KOPT-K1 (cell line): ENCODE measurements around the gene BRD1.
"Not testable (repeated sequence)": the region's sequence is repeated elsewhere in the genome, so short reads cannot be mapped to it uniquely, and the experiment has no call there.

Experiments
- H3K27ac ChIP-seq: fragments of 200-600 bp; sonication (generic); 2 replicates; pipeline ENCODE4 v1.5.1; 2016; ENCODE audit warnings: antibody characterized with exemption, mild to moderate bottlenecking, low read depth, low read length; ENCODE audit not compliant: poor library complexity, severe bottlenecking
- H3K36me3 ChIP-seq: fragments of 200-600 bp; sonication (generic); 2 replicates; pipeline ENCODE4 v1.5.1; 2017; ENCODE audit warnings: antibody characterized with exemption, mild to moderate bottlenecking, low read length, moderate library complexity; ENCODE audit not compliant: insufficient read depth
- H3K9me3 ChIP-seq: fragments of 200-600 bp; sonication (generic); 2 replicates; pipeline ENCODE4 v1.5.1; 2017; ENCODE audit warnings: antibody characterized with exemption, low read length, mild to moderate bottlenecking; ENCODE audit not compliant: insufficient read depth, poor library complexity, severe bottlenecking

Gene BRD1

DNA sequence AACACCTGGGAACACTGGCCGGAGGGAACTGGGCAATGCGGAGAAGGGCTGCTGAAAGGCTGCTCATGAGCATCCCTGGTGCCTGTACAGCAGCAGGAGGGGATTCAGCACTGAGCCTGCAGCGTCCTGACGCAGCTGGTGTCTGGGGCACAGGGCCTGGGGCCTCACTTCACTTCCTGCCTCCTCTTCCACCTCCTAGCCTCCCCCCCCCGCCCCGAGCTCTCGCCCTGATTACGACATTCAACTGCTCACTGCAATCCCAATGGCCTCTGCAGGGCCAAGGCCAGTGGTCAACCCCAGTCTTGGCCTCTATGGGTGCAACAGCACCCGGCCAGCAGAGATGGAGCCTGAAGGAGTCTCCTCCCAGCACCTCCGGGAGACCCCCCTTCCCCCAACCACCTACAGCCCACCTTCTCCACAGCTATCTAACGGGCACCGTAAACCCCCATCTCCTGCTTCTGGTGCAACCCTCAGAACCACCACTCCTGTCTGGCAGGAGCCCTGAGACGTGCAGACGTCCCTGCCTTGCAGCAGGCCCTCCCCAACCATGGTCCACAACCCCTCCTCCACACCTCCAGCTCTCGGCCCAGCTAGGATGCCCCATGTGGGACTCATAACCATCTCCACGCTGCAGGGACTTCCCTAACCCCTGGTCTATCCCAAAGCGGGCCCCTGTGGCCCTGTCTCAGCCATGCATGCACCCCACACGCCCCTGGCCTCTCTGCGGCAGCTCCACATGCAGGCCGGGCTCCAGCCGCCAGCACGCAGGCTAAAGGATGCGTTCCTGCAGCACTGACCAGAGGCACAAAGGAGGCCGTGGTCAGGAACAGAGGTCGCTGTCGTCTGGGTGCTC, 38.2 kb downstream of the BRD1 start:
- Histone ChIP-seq H3K9me3 (no peaks in the 10 kb centered on the region), H3K36me3 (peaks cover 94% of the 10 kb centered on the region), H3K27ac (peak overlapping the region; percentile 71)

DNA sequence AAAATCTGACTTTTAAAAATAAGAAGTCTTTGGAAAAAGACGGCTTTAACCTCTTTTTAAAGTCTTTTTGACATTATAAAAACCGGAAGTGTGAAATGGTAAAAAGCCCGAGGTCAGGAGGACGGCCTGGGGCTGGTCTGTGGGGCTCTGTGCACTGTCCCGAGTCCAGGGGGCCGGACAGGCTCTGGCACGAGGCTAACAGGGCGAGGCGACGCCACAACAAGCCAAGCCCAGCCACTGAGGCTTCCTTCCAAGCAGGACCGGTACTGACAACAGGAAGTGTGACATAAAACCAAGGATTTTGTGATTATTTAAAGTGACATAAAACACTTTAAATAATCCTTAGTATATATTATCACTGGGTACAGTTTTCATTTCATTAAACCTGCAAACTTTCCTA, 39.2 kb downstream of the BRD1 start:
- peaks cover 94% of the 10 kb centered on the region for H3K36me3 ChIP-seq
- no peaks in the 10 kb centered on the region for H3K9me3 ChIP-seq
- peak overlapping the region; percentile 71 for H3K27ac ChIP-seq

DNA sequence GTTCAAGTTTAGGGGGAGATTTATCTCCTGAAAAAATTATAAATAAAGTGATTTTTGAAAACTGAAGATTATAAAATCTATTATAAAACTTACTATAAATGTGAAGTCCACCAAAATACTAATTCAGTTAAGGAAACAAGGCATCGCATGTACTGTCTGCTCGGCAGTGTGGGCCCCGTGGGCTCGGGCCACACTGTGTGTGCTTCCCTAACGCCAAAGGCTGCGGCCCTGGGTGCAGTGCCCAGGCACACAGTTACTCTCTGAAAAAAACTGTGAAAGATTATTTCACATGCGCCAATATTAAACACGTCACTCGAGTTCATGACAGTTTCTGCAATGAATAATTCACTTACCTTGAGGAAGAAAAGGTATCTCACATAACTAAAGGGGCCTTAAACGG, 39.8 kb downstream of the BRD1 start:
- peak overlapping the region; percentile 71 for H3K27ac ChIP-seq
- no peaks in the 10 kb centered on the region for H3K9me3 ChIP-seq
- peaks cover 94% of the 10 kb centered on the region for H3K36me3 ChIP-seq

DNA sequence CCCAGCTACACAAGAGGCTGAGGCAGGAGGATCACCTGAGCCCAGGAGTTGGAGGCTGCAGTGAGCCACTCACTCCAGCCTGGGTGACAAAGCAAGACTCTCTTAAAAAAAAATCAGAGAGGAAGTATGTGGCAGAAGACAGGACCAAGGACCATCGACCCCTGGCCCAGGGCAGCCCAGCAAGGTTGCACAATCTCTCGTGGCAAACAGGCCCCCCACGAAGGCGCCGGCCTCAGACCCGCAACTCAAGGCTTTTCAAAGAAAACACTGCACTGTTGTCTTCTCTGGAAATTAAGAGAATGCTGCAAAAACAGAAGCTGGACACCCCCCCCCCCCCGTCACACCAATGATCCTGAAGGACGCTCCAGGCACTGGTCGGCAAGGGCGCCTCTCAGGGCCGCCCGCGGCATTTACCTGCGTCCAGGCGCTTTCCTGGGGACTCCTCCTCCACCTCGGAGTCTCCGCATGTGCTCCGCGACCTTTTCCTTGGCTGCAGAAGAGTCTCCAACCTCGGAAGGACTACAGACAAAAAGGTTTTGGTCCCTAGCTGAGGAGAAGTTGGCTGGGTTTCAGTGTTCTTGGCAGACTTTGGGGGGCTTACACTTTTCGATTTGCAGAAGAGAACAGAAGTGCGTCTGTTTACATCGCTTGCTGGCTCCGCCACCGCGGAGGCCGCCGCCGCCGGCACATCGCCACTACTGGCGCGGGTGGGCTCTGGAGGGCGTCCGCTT, 40.5 kb downstream of the BRD1 start:
- Histone ChIP-seq H3K27ac (no peak overlapping the region), H3K36me3 (peaks cover 91% of the 10 kb centered on the region)

DNA sequence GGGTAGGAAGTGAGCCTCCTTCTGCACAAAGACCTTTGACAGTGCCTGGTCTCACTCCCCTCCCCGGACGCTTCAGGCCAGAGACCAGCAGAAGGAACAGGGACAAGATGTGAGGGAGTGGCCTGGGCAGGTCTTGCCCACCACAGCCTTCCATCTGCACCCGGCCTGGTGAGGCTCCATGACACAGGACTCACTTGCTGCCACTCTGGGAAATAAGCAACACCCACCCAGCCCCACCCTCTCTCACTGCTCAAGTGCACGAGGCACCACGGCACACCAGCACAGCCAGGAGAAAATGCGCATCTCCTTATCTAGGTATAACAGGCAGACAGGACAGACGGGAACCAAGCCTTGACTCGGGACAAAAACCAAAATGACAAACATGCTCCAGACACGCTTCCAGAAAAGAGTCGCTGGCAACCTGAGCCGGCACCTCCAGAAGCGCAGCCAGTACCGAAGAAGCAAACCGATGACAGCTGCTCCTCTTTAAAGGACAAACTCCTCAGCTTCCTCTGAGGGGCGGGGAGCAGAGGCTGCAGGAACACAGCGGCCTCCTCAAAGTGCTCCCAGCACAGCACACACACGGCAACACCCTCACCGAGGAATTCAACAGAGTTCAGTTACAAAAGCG, 41.7 kb downstream of the BRD1 start:
- Histone ChIP-seq H3K27ac (no peak overlapping the region), H3K36me3 (peaks cover 88% of the 10 kb centered on the region), H3K9me3 (no peaks in the 10 kb centered on the region)

More for the DNA sequence above, 40.5 kb downstream of the BRD1 start:
- no peaks in the 10 kb centered on the region for H3K9me3 ChIP-seq

DNA sequence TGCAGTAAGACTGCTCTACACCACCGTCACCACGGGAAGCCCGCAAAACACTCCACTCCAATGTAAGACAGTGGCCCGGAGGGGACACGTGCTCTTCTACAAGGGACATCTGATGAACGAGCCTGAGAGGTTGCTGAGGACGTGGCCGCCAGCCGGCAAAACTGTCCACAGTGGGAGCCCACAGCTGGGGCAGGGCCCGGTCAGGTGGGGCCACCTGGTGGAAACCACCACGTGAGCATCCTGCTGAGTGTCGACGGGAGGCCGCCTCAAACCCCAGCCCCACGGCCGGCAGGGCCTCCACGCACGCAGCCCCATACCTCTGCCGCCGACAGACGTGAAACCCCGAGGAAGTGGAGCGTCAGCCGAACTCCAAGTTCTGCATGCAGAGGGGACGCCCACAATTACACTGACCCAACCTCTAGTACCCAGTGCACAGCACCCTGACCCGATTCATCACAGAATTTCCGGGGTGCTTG, 42.6 kb downstream of the BRD1 start:
- Histone ChIP-seq H3K27ac (no peak overlapping the region), H3K36me3 (peaks cover 88% of the 10 kb centered on the region), H3K9me3 (no peaks in the 10 kb centered on the region)

DNA sequence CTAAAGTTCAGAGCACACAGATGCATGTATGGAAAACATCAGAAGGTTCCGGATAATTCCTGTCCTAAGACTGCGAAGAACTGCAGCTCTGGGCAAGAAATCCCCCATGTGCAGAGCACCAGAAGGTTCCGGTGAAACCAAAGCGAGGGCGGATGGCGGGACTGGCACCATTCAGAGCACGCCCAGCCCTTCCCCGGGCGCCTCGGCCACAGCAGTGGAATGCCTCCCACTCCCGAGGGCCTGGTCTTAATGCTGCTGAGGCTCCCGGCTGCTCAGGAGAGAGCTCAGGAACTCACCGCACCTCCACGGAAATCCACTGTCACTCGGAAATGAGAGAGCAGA, 43.1 kb downstream of the BRD1 start:
- H3K27ac ChIP-seq: no peak overlapping the region
- H3K9me3 ChIP-seq: no peaks in the 10 kb centered on the region
- peaks cover 89% of the 10 kb centered on the region for H3K36me3 ChIP-seq

DNA sequence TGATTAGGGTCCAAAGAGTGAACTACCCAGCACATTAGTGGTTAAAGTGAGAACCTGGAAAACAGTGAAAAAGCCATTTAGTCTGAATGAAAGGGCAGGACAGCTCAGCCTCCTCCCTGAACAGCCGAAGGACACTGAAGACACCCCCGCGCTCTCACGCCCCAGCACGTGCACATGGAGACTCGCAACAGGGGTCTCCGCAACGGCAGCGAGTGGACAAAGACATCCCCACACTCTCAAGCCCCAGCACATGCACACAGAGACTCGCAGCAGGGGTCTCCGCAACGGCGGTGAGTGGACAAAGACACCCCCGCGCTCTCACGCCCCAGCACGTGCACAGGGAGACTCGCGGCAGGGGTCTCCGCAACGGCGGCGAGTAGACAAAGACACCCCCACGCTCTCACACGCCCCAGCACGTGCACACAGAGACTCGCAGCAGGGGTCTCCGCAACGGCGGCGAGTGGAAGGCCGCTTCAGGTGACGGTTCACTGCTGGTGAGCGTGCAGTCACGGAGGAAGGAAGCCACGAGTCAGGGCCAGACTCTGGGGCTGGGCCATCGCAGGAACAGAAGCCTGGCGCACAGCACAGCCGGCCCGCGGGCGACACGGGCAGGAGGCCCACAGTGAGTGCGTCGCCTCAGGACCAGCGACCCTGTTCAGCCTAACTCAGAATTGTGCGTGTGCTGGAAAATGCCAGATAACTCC, 43.6 kb downstream of the BRD1 start:
- Histone ChIP-seq H3K36me3 (peaks cover 94% of the 10 kb centered on the region), H3K27ac (no peak overlapping the region), H3K9me3 (no peaks in the 10 kb centered on the region)

DNA sequence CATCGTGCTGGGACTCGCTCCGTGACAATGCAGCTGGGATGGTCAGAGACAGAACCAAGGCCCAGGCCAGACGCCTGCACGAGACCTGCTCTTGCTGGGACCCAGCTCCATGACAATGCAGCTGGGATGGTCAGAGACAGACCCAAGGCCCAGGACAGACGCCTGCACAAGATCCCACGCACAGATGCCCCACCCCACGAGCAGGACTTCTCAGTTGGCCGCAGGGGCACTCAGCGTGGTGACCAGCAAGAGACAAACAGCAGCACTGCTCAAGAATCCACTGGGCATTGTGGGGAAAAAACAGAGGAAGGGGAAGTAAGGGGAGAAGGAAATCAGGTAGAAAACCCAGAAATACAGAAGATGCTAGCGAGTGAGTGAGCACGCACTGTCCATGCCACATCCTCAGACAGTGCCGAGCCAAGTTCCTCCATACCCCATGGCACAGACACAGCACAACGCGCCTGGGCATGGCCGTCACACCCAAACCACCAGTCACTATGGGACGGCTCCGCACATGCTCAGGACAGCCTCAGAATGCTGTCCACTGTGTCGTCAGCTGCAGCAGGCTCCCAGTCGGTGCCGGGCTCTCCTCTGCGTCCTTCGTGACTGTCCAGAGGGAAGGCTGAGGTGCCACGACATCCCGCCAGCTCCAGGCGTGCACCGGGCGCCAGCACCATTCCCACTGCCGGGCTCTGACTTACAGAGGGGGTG, 44.5 kb downstream of the BRD1 start:
- Histone ChIP-seq H3K27ac (no peak overlapping the region), H3K36me3 (peaks cover 94% of the 10 kb centered on the region)

DNA sequence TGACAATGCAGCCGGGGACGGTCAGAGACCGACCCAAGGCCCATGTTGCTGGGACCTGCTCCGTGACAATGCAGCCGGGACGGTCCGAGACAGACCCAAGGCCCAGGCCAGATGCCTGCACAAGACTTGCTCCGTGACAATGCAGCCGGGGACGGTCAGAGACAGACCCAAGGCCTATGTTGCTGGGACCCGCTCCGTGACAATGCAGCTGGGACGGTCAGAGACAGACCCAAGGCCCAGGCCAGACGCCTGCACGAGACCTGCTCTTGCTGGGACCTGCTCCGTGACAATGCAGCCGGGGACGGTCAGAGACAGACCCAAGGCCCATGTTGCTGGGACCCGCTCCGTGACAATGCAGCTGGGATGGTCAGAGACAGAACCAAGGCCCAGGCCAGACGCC, 45.8 kb downstream of the BRD1 start:
- H3K27ac ChIP-seq: peak overlapping the region; percentile 86
- H3K9me3 ChIP-seq: not testable (repeated sequence)
- peaks cover 94% of the 10 kb centered on the region for H3K36me3 ChIP-seq

More for the DNA sequence above, 44.5 kb downstream of the BRD1 start:
- no peaks in the 10 kb centered on the region for H3K9me3 ChIP-seq

DNA sequence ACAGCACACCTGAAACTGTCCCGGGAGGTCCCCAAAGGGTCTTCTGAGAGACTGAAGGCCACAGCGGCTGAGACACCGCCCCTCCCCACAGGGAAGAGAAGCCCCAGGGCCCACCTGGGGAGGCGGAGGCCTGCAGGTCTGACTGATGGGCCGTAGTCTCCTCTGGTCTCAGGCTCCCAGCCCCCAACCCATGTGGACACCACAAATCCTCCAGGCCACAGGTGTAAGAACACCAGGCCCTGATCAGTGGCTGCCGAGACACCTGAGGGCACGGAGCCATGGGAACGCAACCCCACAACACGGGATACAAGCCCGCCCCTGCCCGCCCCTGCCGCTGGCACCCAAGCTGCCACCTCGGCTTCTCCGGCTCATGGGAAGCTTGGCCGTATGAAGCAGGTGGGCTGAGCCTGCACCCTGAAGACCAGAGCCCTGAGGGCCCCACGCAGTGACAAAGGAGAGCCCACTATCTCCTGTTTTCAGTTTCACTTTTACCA, 46.3 kb downstream of the BRD1 start:
- H3K9me3 ChIP-seq: no peaks in the 10 kb centered on the region
- H3K36me3 ChIP-seq: peaks cover 94% of the 10 kb centered on the region
- H3K27ac ChIP-seq: peak overlapping the region; percentile 86

DNA sequence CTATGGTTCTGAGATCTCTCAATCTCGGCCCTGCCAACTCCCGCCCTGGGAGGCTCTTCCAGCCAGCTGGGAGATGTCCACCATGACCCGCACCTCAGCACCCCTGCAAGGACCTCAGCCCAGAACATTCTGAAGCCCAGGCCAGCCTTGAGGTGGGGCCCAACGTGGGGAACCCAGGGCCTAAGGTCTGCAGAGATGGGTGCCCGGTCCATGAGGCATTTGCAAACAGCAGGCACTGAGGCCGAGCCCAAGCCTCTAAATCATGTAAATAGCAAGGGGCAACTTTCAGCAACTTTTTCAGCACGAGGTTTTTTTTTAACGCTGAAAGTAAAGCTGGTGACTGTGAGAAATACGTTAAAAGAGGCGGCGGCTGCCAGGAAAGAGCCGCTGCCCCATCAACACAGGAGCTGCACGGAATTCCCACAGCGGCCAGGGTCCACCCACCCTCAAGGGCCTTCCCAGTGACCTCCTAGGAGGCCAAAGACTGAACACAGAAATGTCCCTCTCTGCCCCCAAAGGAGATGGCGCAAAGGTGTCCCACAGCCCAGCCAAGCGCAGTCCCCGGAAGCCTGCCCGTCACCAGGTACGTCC, 46.9 kb downstream of the BRD1 start:
- peak overlapping the region; percentile 86 for H3K27ac ChIP-seq
- H3K36me3 ChIP-seq: peaks cover 94% of the 10 kb centered on the region
- H3K9me3 ChIP-seq: no peaks in the 10 kb centered on the region

DNA sequence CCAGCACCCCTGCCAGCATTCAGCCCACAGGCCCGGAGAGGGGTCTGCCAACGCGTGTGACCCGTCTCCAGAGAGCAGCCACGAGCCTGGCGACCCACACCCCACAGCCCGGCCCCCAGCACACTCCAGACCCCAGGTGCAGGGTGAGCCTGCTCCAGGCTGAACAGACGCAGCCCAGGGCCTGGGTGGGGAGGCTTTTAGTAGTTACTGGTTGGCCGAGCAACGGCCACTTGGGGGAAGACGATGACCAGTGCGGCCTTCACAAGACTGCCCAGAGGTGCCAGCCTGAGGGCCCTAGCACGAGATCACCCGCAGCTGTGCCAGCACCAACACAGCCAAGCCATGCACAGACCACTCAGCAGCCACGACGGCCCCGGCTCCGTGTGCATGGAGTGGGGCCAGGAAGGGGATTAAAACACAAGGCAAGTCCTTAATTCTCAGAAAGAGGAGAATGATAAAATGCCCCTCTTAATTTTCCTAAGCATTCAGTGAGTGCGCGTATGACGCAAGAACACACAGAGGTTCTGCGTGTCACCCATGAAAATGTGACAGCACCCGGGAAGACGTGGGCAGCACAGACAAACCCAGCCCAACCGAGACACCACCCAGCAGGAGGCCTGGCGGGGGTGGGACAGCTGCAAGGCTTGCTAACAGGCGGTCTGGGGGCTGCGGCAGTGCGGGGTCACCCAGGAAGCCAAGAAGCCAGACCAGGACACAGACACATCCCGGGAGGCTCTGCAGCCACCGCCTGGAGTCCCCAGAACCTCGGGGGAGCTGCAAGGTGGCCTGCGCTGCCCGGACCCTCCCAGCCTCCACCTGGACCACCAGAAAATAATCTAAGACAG, 47.6 kb downstream of the BRD1 start:
- H3K27ac ChIP-seq: peak overlapping the region; percentile 86
- no peaks in the 10 kb centered on the region for H3K9me3 ChIP-seq
- peaks cover 94% of the 10 kb centered on the region for H3K36me3 ChIP-seq
